Measurements from ENCODE around the gene TMEM129.
A peak's percentile ranks its signal among the peaks of the same experiment; 100 is the strongest.

Gene TMEM129

DNA sequence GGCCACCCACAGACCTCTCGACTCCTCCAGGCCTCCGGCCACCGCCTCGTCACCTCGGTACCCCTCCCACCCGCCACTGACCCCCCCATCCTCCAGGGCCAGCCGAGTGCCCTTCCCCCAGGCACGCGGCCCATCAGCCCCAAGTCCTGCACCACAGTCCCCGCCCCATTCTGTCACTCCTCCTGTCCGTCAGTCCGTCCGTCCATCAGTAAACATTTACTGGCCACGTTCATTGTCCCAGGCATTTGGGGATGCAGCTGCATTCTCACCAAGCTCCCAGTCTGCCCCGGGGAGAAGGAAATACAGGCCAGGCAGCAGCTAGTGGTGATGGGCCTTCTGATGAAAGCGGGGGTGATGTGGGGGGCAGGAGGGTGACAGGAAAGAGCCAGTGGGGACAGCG is 36.7 kb upstream of the TMEM129 start:
- no peak for DNase-seq (ENCODE audit: low read depth)

DNA sequence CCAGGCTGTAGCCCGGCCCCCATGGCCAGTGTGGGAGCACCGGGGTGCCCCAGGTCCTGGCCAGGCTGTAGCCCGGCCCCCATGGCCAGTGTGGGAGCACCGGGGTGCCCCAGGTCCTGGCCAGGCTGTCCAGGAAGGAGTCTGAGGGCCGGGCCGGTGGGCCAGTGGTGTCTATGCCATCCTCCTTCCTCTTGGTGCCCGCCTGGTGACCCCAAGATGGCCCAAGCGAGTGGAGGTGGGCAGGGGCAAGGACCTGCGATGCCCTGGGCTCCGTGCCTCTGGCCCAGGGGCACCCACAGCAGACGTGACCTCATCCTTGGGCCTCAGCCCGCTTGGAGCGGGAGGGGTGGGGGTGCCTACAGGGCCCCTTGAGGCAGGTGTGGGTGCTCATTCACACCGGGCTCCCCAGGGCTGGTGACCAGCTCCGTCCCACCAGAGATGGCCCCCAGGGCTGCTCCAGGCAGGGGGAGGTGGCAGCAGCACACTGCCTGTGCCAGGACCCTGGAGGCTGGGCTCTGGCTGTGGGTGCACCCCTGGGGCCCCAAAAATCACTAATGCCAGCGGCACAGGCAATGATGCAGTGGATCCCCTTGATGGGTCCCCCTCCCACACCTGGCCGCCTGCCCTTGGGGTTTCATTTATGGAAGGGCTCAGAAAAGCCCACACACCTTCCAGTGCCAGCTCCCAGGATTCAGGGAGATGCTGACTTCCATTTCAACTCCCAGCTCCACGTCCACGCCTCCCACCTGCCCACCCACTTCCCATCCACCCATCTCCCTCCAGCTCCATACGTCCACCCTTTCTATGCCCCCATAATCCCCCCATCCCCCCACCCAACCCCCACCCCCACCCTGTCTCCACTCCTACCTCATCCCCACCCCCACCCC is 36.0 kb upstream of the TMEM129 start:
- no peak for DNase-seq (ENCODE audit: low read depth)

DNA sequence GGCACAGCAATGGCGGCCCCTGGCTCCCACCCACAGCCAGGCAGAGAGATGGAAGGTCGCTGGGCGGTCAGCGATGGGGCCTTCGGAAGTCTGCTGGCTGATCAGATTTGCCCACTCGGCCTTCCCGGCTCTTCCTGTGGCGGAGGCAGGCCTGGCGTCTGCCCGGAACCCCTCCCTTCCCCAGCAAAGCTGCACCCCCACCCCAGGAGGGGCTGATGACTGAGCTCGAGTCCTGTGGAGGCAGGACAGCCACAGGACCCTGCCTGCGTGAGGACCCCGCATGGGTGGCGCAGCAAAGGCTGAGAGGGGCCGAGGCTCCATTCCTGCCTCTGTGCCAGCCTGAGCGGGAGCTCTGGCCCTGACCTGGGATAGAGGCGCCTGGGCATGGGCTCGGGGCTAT is 35.0 kb upstream of the TMEM129 start:
- DNase-seq (ENCODE audit: low read depth), result no peak

DNA sequence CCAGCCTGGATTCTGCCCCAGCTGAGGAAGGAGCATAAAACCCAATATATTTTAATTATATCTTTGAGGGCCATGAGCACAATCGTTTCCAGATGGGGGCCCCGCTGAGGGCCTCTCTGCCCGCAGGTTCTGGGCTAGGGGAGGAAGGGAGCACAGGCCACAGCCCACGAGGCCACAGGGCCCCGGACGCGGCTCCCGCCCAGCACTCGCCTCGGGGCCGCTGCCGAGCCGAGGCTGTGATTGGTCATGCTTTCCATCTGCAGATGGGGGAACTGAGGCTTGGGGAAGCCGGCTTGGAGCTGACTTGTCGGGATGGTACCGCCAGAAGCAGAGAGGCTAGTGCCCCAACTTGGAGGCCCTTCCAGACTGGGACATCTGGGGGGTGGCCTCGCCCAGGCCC is 34.2 kb upstream of the TMEM129 start:
- DNase-seq (ENCODE audit: low read depth), result no peak

DNA sequence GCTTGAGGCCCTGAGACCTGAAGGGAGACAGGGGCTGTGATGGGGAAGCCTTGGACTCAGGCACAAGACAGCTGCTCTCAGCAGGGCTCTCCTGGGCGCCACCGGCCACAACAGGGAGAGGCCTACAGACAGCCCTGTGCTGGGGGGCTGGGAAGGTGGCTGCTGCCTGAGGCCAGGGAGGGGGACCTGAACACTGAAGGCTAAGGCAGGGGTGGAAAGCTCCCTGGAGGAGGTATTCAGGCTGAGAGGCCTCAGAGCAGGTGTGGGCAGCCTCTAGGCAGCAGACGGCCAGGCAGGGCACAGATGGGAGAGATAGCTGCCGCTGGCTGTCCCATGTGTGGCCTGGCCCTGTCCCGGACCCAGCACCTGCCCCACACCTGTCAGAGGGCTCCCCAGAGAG is 33.2 kb upstream of the TMEM129 start:
- no peak for DNase-seq (ENCODE audit: low read depth)

DNA sequence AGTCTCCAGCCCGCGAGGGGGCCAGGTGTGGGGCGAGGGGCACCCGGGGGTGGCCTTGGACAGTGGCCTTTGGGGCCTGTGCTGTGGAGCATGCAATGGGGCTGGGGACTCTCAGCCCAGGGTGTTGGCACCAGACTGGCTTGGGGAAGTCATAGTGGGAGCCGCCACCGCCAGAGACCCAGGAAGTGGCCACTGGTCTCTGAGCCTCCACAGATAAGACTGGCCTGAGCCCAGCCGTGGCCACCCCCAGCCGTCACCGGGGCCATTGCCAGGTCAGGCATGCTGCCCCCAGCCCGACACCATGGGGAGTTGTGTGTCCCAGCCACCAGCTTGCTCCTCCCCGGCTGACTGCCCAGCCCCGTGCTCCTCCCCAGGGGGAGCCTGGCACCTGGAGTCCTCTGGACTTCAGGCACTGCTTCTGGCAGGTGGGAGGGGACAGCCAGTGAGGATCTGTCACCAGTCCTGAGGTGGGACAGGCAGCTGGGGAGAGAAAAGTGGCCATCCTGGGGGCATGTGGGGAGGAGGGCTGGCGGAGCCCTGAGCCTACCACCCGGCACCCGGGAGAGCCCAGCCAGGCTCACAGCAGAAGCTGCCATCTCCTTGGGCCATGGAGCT is 32.7 kb upstream of the TMEM129 start:
- DNase-seq (ENCODE audit: low read depth), result no peak

DNA sequence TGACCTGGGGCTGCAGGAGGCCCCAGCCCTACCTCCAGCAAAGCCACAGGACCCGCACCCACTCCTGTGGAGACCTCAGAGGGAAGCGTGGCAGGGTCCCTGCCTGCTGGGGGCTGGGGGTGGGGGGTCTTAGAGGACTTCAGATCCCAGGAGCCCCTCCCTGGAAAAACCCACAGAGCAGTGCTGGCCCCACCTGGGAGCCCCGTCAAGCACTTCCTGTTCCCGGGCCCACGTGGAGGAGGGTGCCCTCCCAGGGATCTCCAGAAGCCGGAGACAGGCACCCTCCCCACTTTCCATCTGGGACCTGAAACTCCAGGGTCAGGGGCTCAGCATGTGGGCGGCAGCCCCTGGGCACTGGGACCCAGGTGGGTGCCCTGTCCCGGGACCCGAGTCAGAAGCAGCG is 32.2 kb upstream of the TMEM129 start:
- no peak for DNase-seq (ENCODE audit: low read depth)

DNA sequence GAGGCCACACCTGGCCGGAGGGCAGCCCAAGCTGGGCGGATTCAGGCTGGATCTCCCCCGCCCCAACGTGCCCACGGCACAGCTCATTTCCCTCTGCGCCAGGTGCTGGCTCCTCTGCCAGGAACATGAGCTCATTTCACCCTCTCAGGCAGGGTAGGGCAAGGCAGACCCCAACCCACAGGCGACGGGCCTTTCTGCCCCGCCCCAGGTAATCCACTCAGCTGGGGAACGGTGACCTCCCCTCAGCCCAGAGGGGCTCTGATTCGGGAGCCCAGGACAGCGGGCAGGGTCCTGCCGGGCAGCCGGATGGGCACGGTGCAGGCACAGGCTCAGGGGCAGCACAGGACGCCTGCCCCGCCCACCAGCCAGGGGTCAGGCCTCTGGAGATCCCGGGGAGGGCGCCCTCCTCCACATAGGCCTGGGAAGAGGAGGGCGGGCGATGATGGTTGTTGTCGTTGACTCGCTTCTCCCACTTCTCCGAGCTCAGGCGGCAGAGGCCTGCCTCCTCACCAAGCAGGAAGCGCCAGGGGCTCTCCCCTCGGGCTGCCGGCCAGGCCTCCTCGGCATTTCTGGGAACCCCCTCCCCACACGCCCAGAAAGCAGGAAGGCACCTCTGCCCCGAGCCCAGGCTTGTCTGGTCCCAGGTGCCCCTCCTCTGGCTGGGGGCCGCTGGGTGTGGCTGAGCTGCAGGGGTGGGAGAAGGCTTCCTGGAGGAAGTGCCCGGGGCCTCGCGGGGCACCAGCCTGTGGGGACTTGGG is 31.3 kb upstream of the TMEM129 start:
- DNase-seq (ENCODE audit: low read depth), result no peak

DNA sequence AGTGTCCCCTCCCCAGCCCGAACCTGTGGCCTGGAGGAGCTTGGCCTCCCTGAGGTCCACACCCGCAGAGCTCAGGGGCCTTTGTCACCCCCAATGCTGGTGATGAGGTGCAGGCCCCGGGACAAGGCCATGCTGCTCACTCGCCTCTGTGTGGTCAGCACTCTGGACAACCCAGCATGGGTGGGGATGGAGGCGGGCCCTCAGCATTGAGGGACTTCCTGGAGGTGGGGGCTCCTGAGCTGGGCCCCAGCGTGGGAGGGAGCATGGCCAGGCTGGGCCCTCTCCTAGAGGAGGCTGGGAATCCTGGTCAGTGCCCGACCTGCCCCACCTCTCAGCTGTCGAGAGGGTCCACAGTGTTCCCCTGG is 30.8 kb upstream of the TMEM129 start:
- no peak for DNase-seq (ENCODE audit: low read depth)

DNA sequence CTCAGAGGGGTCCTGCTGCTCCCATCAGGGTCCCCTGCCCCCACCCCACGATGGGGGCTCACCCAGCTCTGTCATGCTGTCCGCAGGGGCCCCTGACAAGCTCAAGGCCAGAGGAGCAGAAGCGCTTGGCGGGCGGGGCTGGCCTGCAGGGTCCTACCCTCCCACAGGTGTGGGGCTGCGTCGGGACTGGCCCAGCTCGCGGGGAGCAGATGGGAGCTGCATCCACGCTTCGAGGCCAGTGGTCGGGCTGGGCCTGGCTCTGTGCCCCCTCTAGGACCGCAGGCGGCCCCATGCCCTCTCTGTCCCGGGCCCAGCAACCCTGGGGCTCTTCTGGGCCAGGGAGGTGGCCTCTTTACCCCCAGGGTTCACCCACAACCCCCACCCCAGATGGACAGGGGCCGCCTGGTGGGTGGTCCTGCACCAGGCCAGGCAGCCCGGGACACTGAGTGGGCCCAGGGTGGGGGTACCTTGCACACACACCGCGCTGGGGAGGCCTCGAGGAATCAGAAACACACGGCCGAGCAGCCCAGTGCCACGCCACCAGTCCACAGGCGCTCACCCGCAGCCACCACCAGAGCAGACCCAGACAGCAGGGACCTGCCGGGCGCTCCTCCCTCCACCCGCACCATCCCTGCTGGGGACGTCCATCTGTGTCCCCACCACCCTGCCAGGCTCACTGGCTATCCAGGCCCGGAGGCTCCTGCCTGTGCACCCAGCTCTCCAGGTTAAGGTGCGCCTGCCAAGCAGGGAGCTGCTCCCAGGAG is 30.2 kb upstream of the TMEM129 start:
- no peak for DNase-seq (ENCODE audit: low read depth)

DNA sequence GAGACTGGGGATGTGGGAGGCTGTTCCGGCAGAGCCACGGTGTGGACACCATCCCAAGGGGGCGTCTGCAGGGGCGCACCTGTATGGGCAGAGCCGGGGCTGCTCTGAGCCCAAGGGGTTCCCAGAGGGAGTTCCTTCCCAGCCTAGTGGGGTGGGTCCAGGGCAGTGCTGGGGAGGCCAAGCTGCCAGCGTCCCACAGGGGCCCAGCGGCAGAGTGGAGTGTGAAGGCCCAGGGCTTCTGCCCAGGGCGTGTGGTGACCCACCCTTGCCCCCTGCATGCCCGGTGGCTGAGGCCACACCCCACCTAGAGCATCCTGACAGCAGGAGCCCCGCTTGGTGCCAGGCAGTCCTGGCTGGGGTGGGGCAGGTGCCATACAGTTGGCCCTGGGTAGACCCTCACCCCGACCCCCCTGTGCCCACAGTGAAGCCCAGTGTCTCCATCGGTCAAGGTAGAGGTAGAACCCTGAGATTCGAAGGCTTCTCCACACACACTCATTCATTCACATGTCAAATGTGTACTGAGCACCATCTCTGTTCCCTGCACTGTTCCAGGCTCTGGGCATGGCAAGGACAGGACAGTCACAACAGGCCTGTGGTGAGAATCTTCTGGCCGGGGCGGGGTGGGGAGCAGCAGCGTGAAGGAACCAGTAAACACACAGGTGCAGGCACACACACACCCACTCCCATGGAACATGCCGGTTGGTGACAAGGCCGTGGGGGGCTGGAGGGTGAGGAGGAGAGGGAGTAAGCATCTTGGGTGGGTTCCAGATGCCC is 29.4 kb upstream of the TMEM129 start:
- DNase-seq (ENCODE audit: low read depth), result no peak

DNA sequence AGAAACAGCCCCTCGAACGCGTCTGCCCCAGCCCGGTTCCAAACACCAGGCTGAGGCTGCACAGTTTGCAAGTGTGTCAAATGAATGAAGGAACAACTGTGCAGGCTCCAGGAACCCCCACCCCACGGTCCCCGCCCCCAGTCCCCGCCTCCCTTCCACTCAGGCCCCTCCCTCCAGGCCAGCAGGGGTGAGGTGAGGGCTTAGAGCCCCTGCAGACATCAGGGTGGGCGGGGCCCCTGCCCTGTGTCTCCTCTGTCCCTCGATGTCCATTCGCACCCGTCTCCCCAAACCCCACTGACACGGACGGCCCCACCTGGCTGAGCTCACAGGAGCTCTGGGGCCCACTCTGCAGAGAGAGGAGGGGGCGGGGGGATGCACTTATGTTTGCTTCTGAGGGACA is 28.7 kb upstream of the TMEM129 start:
- DNase-seq (ENCODE audit: low read depth), result no peak

DNA sequence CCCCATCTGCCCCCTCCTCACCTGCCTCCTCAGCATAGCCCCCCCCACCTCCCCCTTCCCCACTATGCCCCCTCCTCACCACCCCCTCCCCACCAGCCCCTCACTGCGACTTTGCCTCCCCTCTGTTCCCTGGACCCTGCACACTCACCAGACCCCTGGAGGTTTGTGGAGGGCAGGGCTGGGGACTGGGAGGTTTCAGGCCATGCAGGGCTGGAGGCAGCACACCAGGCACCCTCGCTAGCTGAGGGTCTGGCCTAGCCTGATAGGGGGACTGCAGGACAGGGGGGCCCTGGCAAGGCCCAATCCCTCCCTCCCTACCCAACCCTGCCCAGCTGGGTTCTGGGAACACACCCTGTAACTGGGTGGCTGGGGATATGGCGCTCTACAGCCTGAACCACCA is 28.2 kb upstream of the TMEM129 start:
- no peak for DNase-seq (ENCODE audit: low read depth)

DNA sequence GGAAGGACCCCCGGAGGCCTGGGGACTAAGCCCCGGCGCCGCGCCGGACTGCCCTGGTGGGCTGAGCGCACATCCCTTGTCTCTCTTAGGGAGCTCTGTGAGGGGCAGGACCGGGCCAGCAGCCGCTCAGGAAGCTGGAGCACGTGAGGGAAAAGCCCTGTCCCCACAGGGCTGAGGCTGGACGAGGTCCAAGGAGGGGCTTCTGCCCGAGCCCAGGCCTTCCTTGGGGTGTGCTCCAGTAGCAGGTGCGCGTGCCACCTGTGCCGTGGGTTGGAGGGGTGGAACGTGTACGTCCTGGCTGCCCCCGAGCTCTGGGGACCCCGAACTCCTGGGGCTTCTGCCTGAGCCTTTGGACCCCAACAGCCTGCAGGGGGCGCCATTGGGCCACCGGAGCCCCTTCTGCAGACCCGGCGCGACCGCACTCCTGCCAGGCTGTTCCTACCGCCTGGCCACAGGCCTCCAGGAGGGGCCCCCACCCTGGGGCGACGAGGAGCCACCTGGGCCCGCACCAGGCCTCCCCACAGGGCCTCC is 27.4 kb upstream of the TMEM129 start:
- peak; percentile 63 for DNase-seq (ENCODE audit: low read depth)

DNA sequence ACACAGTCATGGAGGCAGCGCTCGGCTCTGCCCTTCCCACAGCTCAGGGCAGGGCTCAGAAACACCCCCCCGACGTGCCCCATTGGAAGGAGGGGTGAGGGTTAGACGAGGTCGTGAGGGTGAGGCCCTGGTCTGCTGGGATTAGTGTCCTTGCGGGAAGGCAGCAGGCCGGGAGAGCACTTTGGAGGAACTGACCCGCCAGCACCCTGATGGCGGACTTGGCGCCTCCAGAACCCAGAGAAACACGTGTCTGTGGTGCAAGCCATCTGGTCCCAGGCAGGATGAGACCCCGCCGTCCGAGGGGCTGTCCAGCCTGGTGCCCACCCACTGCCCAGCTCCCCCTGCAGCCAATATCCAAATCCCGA is 26.5 kb upstream of the TMEM129 start:
- no peak for DNase-seq (ENCODE audit: low read depth)

DNA sequence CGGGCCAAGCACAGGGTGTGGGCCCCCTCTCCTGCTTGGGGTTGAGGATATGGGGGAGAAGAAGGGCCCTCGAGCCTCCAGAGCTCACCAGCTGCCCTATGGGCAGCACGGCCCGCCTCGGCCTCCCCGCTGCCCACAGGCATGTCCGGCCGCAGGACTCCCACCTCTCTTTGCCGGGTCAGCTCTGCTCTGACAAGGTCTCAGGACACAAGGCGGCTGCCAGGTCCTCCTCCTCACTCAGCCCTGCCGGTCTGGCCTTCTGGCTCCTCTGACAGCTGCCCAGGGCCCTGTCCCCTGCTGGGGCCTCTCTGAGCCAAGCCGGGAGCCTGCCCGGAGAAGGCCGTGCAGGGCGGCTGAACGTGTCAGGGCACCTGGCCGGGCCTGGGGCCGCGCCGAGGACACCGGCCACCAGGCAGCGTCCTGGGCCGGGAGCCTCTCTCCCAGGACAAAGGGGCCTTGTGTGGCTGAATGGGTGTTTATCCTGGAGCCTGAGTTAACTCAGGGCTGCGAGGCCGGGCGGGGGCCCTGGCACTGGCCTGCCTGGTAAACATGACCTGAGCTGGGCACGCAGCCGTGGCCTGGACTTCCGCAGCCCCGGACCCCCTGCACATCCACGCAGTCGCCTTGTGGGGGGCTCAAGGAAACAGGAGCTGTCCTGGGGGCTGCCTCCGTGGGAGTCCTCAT is 25.9 kb upstream of the TMEM129 start:
- DNase-seq (ENCODE audit: low read depth), result no peak

DNA sequence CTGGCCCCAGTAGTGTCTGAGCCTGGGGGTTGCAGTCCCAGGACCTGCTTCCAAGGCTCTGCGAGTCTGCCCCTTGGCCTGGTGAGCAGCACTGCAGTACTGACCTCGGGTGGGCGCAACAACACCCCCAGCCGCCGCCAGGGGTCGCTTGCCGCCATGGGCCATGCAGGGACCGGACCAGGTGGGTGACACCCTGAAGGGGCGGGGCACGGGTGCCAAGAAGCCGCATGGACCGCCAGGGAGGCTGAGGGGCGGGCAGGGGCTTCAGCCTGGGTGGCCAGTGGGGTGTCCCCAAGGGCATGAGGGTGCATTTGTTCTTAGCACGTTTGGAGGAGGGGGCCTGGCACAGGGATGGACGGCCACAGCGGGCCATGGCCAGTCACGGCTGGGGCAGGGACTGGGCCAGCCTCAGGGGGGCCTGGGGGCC is 25.2 kb upstream of the TMEM129 start:
- DNase-seq (ENCODE audit: low read depth), result peak; percentile 57

DNA sequence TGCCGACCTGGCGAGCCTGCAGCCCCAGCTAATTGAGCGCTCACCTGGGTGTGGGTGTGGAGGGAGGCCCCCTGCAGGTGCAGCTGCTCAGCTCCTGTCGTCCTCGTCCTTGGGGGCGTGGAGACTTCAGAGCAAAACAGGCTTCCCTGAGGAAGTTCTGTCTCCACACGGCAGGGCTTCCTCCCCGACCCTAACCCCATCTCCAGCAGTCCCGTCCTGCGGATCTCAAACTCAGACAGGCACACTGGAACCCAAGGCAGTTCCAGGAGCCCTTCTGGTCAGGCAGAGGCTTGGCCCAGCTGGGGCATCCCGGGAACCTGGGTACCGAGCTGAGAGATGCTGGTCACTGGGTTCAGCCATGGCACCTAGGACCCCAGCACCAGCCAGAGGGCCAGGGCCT is 24.6 kb upstream of the TMEM129 start:
- DNase-seq (ENCODE audit: low read depth), result no peak

DNA sequence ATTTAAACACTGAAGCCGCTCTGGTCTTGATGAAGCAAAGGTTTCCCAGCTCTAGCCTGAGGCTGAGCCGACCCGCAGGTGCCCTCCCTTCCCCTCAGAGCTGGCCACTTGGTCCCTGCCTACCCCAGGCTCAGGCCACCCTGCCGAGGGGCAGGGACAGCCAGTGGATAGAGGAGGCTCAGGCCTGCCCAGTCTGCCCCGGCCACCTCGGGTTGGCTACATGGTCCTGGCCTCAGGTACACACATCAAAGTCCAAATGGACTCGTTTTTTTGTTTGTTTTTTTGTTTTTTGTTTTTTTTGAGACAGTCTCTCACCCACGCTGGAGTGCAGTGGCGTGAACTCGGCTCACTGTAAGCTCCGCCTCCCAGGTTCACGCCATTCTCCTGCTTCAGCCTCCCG is 24.0 kb upstream of the TMEM129 start:
- no peak for DNase-seq (ENCODE audit: low read depth)

DNA sequence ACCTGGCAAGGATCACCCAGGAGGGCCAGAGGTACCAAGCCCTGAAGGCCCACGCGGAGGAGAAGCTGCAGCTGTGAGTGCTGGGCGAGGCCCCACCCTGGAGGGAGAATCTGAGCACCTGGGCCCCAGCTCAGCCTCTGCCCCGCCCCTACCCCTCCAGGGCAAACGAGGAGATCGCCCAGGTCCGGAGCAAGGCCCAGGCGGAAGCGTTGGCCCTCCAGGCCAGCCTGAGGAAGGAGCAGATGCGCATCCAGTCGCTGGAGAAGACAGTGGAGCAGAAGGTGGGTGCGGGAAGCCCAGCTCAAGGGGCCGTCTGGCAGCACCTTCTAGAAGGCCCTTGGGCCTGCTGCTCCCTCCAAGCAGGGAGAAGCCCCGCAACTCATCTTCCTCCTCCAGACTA is 23.4 kb upstream of the TMEM129 start:
- DNase-seq (ENCODE audit: low read depth), result no peak

DNA sequence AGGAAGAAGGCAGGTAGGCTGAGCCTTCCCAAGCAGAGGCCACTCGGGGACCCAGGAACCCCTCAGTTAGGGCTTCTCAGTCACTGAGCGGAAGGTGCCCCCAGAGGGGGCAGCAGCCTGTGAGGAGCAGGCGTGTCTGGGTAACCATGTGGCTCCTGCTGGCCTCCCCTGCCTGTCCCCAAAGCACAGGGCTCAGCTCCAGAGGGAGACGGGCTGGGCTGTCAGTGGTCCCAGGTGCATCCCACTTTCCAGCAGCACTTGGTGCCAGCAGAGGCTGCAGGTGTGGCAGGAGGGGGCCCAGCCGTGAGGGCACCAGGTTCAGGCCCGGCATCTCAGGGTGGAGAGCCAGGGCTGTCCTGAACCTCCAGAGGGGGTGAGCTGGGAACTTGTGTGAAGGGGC is 22.9 kb upstream of the TMEM129 start:
- no peak for DNase-seq (ENCODE audit: low read depth)

All from stimulated activated CD8-positive, alpha-beta memory T cell treated with anti-CD3 and anti-CD28 coated beads, Interleukin-15, amount 100 ng/mL, for 1 hour (primary cell).